HUES6 (cell line): ENCODE measurements around the gene IGFBP6.
"Not testable (repeated sequence)": the region's sequence is repeated elsewhere in the genome, so short reads cannot be mapped to it uniquely, and the experiment has no call there.

Experiments used
- H3K27ac ChIP-seq: 2 replicates; pipeline ENCODE4 v1.7.0; 2013; ENCODE audit warnings: low read depth, mild to moderate bottlenecking, low read length, inconsistent platforms
- H3K27me3 ChIP-seq: 2 replicates; pipeline ENCODE4 v1.6.1; 2013; ENCODE audit warnings: low read length; ENCODE audit not compliant: control insufficient read depth, insufficient read depth
- H3K36me3 ChIP-seq: 2 replicates; pipeline ENCODE4 v1.6.1; 2013; ENCODE audit warnings: low read length; ENCODE audit not compliant: control insufficient read depth, insufficient read depth
- H3K4me1 ChIP-seq: 2 replicates; pipeline ENCODE4 v1.6.1; 2013; ENCODE audit warnings: low read length; ENCODE audit not compliant: control insufficient read depth, insufficient read depth
- H3K4me3 ChIP-seq: 2 replicates; pipeline ENCODE4 v1.5.1; 2013; ENCODE audit warnings: low read depth, low read length
- H3K9ac ChIP-seq: one replicate; pipeline ENCODE4 v1.6.1; 2013; ENCODE audit warnings: mild to moderate bottlenecking, low read length
- H3K9me3 ChIP-seq: 2 replicates; pipeline ENCODE4 v1.6.1; 2013; ENCODE audit warnings: low read depth, low read length; ENCODE audit not compliant: control insufficient read depth, insufficient read depth

Gene IGFBP6

GRCh38 chr12:53094394-53094787 lies 3.1 kb upstream of the IGFBP6 start:
- peaks cover 20% of the 10 kb centered on the region for H3K4me1 ChIP-seq
- H3K27ac ChIP-seq = no peak overlapping the region
- H3K4me3 ChIP-seq = no peak overlapping the region
- H3K9me3 ChIP-seq = no peaks in the 10 kb centered on the region
- H3K36me3 ChIP-seq = no peaks in the 10 kb centered on the region
- H3K27me3 ChIP-seq = peaks cover 39% of the 10 kb centered on the region
- H3K9ac ChIP-seq = no peak overlapping the region

GRCh38 chr12:53094796-53095595 lies 2.5 kb upstream of the IGFBP6 start:
- H3K9me3 ChIP-seq, H3K27ac ChIP-seq, H3K9ac ChIP-seq, H3K36me3 ChIP-seq, H3K4me3 ChIP-seq: not testable (repeated sequence)
- peaks cover 39% of the 10 kb centered on the region for H3K27me3 ChIP-seq
- peaks cover 20% of the 10 kb centered on the region for H3K4me1 ChIP-seq

- H3K9ac ChIP-seq, H3K36me3 ChIP-seq, H3K27ac ChIP-seq, H3K9me3 ChIP-seq, H3K4me3 ChIP-seq: not testable (repeated sequence)
- Histone ChIP-seq H3K4me1 (peaks cover 20% of the 10 kb centered on the region), H3K27me3 (peaks cover 39% of the 10 kb centered on the region)
Measured at GRCh38 chr12:53095596-53095895, 1.9 kb upstream of the IGFBP6 start.

- H3K4me1 ChIP-seq = peaks cover 20% of the 10 kb centered on the region
- peak overlapping the region; percentile 95 for H3K4me3 ChIP-seq
- no peaks in the 10 kb centered on the region for H3K36me3 ChIP-seq
- no peak overlapping the region for H3K27ac ChIP-seq
- H3K9ac ChIP-seq = no peak overlapping the region
- no peaks in the 10 kb centered on the region for H3K9me3 ChIP-seq
- H3K27me3 ChIP-seq = peaks cover 39% of the 10 kb centered on the region
Measured at GRCh38 chr12:53096089-53096741, 1.3 kb upstream of the IGFBP6 start.

GRCh38 chr12:53096759-53097158 lies 708 bp upstream of the IGFBP6 start:
- peaks cover 35% of the 10 kb centered on the region for H3K27me3 ChIP-seq
- peaks cover 20% of the 10 kb centered on the region for H3K4me1 ChIP-seq
- H3K9ac ChIP-seq = no peak overlapping the region
- peak overlapping the region; percentile 95 for H3K4me3 ChIP-seq
- H3K27ac ChIP-seq = no peak overlapping the region
- H3K9me3 ChIP-seq = no peaks in the 10 kb centered on the region
- H3K36me3 ChIP-seq = no peaks in the 10 kb centered on the region

- Histone ChIP-seq H3K4me3 (peak overlapping the region; percentile 95), H3K27ac (no peak overlapping the region), H3K27me3 (peaks cover 35% of the 10 kb centered on the region), H3K36me3 (no peaks in the 10 kb centered on the region), H3K4me1 (peaks cover 20% of the 10 kb centered on the region), H3K9me3 (no peaks in the 10 kb centered on the region), H3K9ac (no peak overlapping the region)
Measured at GRCh38 chr12:53097207-53097563, 282 bp upstream of the IGFBP6 start.

GRCh38 chr12:53098354-53098981 lies 1.0 kb downstream of the IGFBP6 start:
- Histone ChIP-seq H3K27ac (no peak overlapping the region), H3K36me3 (no peaks in the 10 kb centered on the region), H3K9me3 (no peaks in the 10 kb centered on the region), H3K9ac (no peak overlapping the region), H3K27me3 (peaks cover 35% of the 10 kb centered on the region), H3K4me1 (peaks cover 20% of the 10 kb centered on the region), H3K4me3 (peak overlapping the region; percentile 95)

GRCh38 chr12:53099071-53099882 lies 1.8 kb downstream of the IGFBP6 start:
- H3K9me3 ChIP-seq = no peaks in the 10 kb centered on the region
- H3K27ac ChIP-seq = no peak overlapping the region
- H3K27me3 ChIP-seq = peaks cover 35% of the 10 kb centered on the region
- peak overlapping the region; percentile 95 for H3K4me3 ChIP-seq
- no peaks in the 10 kb centered on the region for H3K36me3 ChIP-seq
- H3K9ac ChIP-seq = no peak overlapping the region
- peaks cover 20% of the 10 kb centered on the region for H3K4me1 ChIP-seq

GRCh38 chr12:53100466-53101151 lies 3.1 kb downstream of the IGFBP6 start:
- H3K4me3 ChIP-seq = no peak overlapping the region
- H3K9me3 ChIP-seq = no peaks in the 10 kb centered on the region
- peaks cover 35% of the 10 kb centered on the region for H3K27me3 ChIP-seq
- peaks cover 20% of the 10 kb centered on the region for H3K4me1 ChIP-seq
- H3K27ac ChIP-seq = no peak overlapping the region
- H3K36me3 ChIP-seq = no peaks in the 10 kb centered on the region
- no peak overlapping the region for H3K9ac ChIP-seq

GRCh38 chr12:53101266-53101665 lies 3.8 kb downstream of the IGFBP6 start:
- Histone ChIP-seq H3K36me3 (no peaks in the 10 kb centered on the region), H3K4me1 (peaks cover 15% of the 10 kb centered on the region), H3K9ac (no peak overlapping the region), H3K27me3 (peaks cover 29% of the 10 kb centered on the region), H3K27ac (no peak overlapping the region), H3K9me3 (no peaks in the 10 kb centered on the region), H3K4me3 (no peak overlapping the region)
